K562 (cell line): Measurements from ENCODE around the gene SOCS4. TPM values are rescaled to one million over a fixed set of nuclear protein-coding genes. Genes with fewer than 3 reads are reported as not detected.
A peak's percentile ranks its signal among the peaks of the same experiment; 100 is the strongest.

ENCODE experiments used
- ATAC-seq: fragments of 200-7000 bp; cut with Tn5 transposase; 3 replicates; pipeline ENCODE4 v1.9.1; 2020; ENCODE audit warnings: moderate library complexity
- BruUV-seq: library from RNA; stranded (reverse); fragments of 400-500 nt; replicated peaks from 2 replicates; lab custom pipeline; 2021; lab: Mats Ljungman, UMichigan
- CTCF ChIA-PET: fragments of 300-600 bp; formaldehyde crosslinking; extraction: SDS; loops from one replicate; lab custom pipeline; 2021; ENCODE audit warnings: low intra/inter-chr PET ratio; lab: Yijun Ruan, JAX
- POLR2A ChIA-PET: fragments of 300-600, 350-650 bp; sonication (Branson Sonifier 250); formaldehyde crosslinking; extraction: SDS; loops from one replicate; lab custom pipeline; 2021; ENCODE audit warnings: antibody characterized with exemption, inconsistent platforms; lab: Yijun Ruan, JAX
- DNase-seq, 4 experiments: peaks; one replicate each; pipeline versions ENCODE4 v3.0.0 to v3.0.0-alpha.2; 2011 to 2018; ENCODE audit warnings: low spot score in 3 of 4, mixed read lengths in 3 of 4; ENCODE audit errors: extremely low read depth in 1 of 4
- FAIRE-seq: peaks from 2 replicates; lab custom pipeline; 2011; peaks lifted over from hg19 to GRCh38; lab: Jason Lieb, UNC
- H2AFZ ChIP-seq: 2 replicates; pipeline ENCODE4 v1.6.0; 2011; ENCODE audit warnings: low read depth, low read length, control low read depth, inconsistent platforms
- H3K27ac ChIP-seq: fragments of 200-600 bp; 3 replicates; pipeline ENCODE4 v1.8.0; 2011; ENCODE audit warnings: low read depth, mild to moderate bottlenecking, control low read depth, inconsistent platforms, low read length, moderate library complexity, mixed read lengths; ENCODE audit errors: extremely low read depth
- H3K27me3 ChIP-seq, 2 experiments: fragments of 300-600 bp in 1 of 2; 2 replicates in 1 of 2; 3 replicates in 1 of 2; pipeline versions ENCODE4 v1.6.0 to v1.8.0; 2011; ENCODE audit warnings: inconsistent platforms in 2 of 2, low read length in 2 of 2, mild to moderate bottlenecking in 1 of 2, mixed read lengths in 1 of 2, moderate library complexity in 1 of 2; ENCODE audit not compliant: control insufficient read depth in 2 of 2, insufficient read depth in 2 of 2
- H3K36me3 ChIP-seq: fragments of 300-600 bp; 3 replicates; pipeline ENCODE4 v1.8.0; 2011; ENCODE audit warnings: mild to moderate bottlenecking, low read length, inconsistent platforms; ENCODE audit not compliant: control insufficient read depth, insufficient read depth
- H3K4me1 ChIP-seq, 2 experiments: fragments of 200-600 bp in 1 of 2; replicated peaks in 1 of 2; 2 replicates in 1 of 2; 3 replicates in 1 of 2; pipeline versions ENCODE4 v1.5.1 to v1.8.0; 2011; ENCODE audit warnings: inconsistent platforms in 2 of 2, low read length in 2 of 2, mild to moderate bottlenecking in 1 of 2, mixed read lengths in 1 of 2, moderate library complexity in 1 of 2; ENCODE audit not compliant: control insufficient read depth in 2 of 2, insufficient read depth in 2 of 2
- H3K4me2 ChIP-seq: 2 replicates; pipeline ENCODE4 v1.6.1; 2011; ENCODE audit warnings: low read length, control low read depth, inconsistent platforms, mixed read lengths; ENCODE audit not compliant: insufficient read depth
- H3K4me3 ChIP-seq: fragments of 200-600 bp; sonication (generic), shearing (Covaris generic); 2 replicates; pipeline ENCODE4 v1.5.1; 2016; ENCODE audit warnings: control low read depth, inconsistent platforms
- H3K79me2 ChIP-seq: fragments of 200-600 bp; 3 replicates; pipeline ENCODE4 v1.8.0; 2011; ENCODE audit warnings: low read length, inconsistent platforms; ENCODE audit not compliant: control insufficient read depth, insufficient read depth
- H3K9ac ChIP-seq, 2 experiments: 2 replicates each; pipeline versions ENCODE4 v1.6.0 to v1.6.1; 2011; ENCODE audit warnings: low read depth in 2 of 2, low read length in 2 of 2, control low read depth in 1 of 2, inconsistent platforms in 1 of 2, mild to moderate bottlenecking in 1 of 2, mixed read lengths in 1 of 2; ENCODE audit not compliant: insufficient read depth in 1 of 2
- H3K9me1 ChIP-seq: one replicate; pipeline ENCODE4 v1.6.0; 2011; ENCODE audit warnings: inconsistent platforms, mild to moderate bottlenecking, low read length, moderate library complexity; ENCODE audit not compliant: control insufficient read depth, insufficient read depth
- H3K9me3 ChIP-seq: replicated peaks from 2 replicates; pipeline ENCODE4 v1.5.1; 2011; ENCODE audit warnings: low read depth, low read length, inconsistent platforms; ENCODE audit not compliant: control insufficient read depth, insufficient read depth
- H4K20me1 ChIP-seq: replicated peaks from 2 replicates; pipeline ENCODE4 v1.6.1; 2011; ENCODE audit warnings: low read length, inconsistent platforms, mixed read lengths; ENCODE audit not compliant: control insufficient read depth, insufficient read depth
- CBX1 ChIP-seq: sonication (generic); IDR thresholded peaks from 2 replicates; pipeline ENCODE4 v1.6.1; 2016; ENCODE audit warnings: antibody characterized with exemption, low read depth, mild to moderate bottlenecking
- DNMT1 ChIP-seq: fragments of 450-650 bp; IDR thresholded peaks from 2 replicates; pipeline ENCODE4 v1.6.1; 2016; ENCODE audit warnings: antibody characterized with exemption, mild to moderate bottlenecking
- GATAD2B ChIP-seq: fragments of 450-650 bp; IDR thresholded peaks from 2 replicates; pipeline ENCODE4 v1.6.1; 2017; ENCODE audit warnings: mild to moderate bottlenecking, borderline replicate concordance
- HINFP ChIP-seq: fragments of 450-650 bp; conservative IDR thresholded peaks from 2 replicates; pipeline ENCODE4 v1.6.1; 2016; ENCODE audit warnings: missing genetic modification characterization, low read depth, mild to moderate bottlenecking, control low read depth, missing compliant biosample characterization
- HMGXB4 ChIP-seq: sonication (generic); formaldehyde crosslinking; IDR thresholded peaks from 2 replicates; pipeline ENCODE4 v1.8.1; 2023; ENCODE audit warnings: mild to moderate bottlenecking, missing genetic modification reagents
- PHB ChIP-seq: fragments of 250-450 bp; sonication (Bioruptor Pico); IDR thresholded peaks from 2 replicates; pipeline ENCODE4 v1.5.0; 2021
- PHF8 ChIP-seq: fragments of 200-600 bp; sonication (generic); IDR thresholded peaks from 2 replicates; pipeline ENCODE4 v1.6.1; 2012; ENCODE audit warnings: mixed run types, mild to moderate bottlenecking, inconsistent platforms, low read length, moderate library complexity, borderline replicate concordance
- RFX5 ChIP-seq: IDR thresholded peaks from 2 replicates; pipeline ENCODE4 v1.6.1; 2011; ENCODE audit warnings: low read depth, mild to moderate bottlenecking, improper control_type of control experiment, low read length
- TEAD4 ChIP-seq, 2 experiments: sonication (generic) in 1 of 2; formaldehyde crosslinking in 1 of 2; IDR thresholded peaks; 2 replicates each; pipeline versions ENCODE4 v1.6.1 to v1.8.0; 2012 to 2022; ENCODE audit warnings: borderline replicate concordance in 1 of 2, inconsistent platforms in 1 of 2, low read length in 1 of 2, mild to moderate bottlenecking in 1 of 2, missing genetic modification reagents in 1 of 2
- THRAP3 ChIP-seq: fragments of 450-650 bp; IDR thresholded peaks from 2 replicates; pipeline ENCODE4 v1.6.1; 2016; ENCODE audit warnings: mild to moderate bottlenecking, inconsistent platforms, borderline replicate concordance
- TSHZ1 ChIP-seq: fragments of 250-450 bp; sonication (Bioruptor Pico); IDR thresholded peaks from 2 replicates; pipeline ENCODE4 v1.4.0; 2020; ENCODE audit warnings: mild to moderate bottlenecking, moderate library complexity
- ZNF143 ChIP-seq: sonication (generic); formaldehyde crosslinking; IDR thresholded peaks from 2 replicates; pipeline ENCODE4 v1.9.0; 2022; ENCODE audit warnings: mild to moderate bottlenecking, missing genetic modification reagents
- ZNF41 ChIP-seq: fragments of 250-450 bp; sonication (Bioruptor Pico); conservative IDR thresholded peaks from 2 replicates; pipeline ENCODE4 v1.4.0; 2020; ENCODE audit warnings: mild to moderate bottlenecking
- ZZZ3 ChIP-seq: fragments of 450-650 bp; IDR thresholded peaks from 2 replicates; pipeline ENCODE4 v1.6.1; 2016; ENCODE audit warnings: antibody characterized with exemption, mild to moderate bottlenecking, moderate library complexity
- WGBS: fragments of 100-300 bp; shearing (Covaris generic); methylation state at CpG from one replicate; pipeline ENCODE4 v1.1.6; 2016; ENCODE audit warnings: low coverage, mixed read lengths; ENCODE audit not compliant: insufficient coverage; ENCODE audit errors: missing lambda C conversion rate; 5-methylcytosine and 5-hydroxymethylcytosine counted together
- in situ Hi-C: fragments of 300-500 bp; cut with MboI; formaldehyde crosslinking; loops from 4 replicates; pipeline ENCODE4 v1.15.0; 2018; ENCODE audit warnings: inconsistent platforms, mixed read lengths
- intact Hi-C: fragments of 100-400 bp; cut with micrococcal nuclease; formaldehyde crosslinking; loops from 2 replicates; pipeline ENCODE4 v1.14.2; 2022
- polyA plus RNA-seq, 8 experiments: library from polyadenylated mRNA; depleted of rRNA in 4 of 8; stranded (reverse) in 5 of 8; unstranded in 3 of 8; fragments of >200 nt; fragmentation: Nextera tagmentation in 2 of 8; fragmentation: Illumina TruSeq in 1 of 8; extraction: Ambion mirVana in 2 of 8; extraction: Trizol in 1 of 8; gene quantifications; 2 replicates each; pipeline versions ENCODE4 v1.2.1 to v1.2.3, GENCODE V29; 2011 to 2014; ENCODE audit warnings: inconsistent platforms in 1 of 8, missing spikeins in 1 of 8
- total RNA-seq, 7 experiments: library from RNA; depleted of rRNA in 6 of 7; stranded (reverse); fragments of >200 nt in 6 of 7; fragmentation: Illumina TruSeq in 2 of 7; extraction: Trizol in 2 of 7; gene quantifications; 2 replicates each; pipeline versions ENCODE4 v1.2.1 to v1.2.3, GENCODE V29; 2011 to 2021; ENCODE audit warnings: low replicate concordance in 1 of 7
- TF ChIP-seq, protein P1 (sequence below): fragments of 450-650 bp; IDR thresholded peaks from 2 replicates; pipeline ENCODE4 v1.6.1; 2017; ENCODE audit warnings: mild to moderate bottlenecking, moderate library complexity

Gene SOCS4
- total and polyA plus RNA-seq, 9 of the 15 experiments (the other 6 are each of a cell fraction or from before 2014, with no cell fraction given): 2.6 to 12.7 (median 9.7) TPM

DNA sequence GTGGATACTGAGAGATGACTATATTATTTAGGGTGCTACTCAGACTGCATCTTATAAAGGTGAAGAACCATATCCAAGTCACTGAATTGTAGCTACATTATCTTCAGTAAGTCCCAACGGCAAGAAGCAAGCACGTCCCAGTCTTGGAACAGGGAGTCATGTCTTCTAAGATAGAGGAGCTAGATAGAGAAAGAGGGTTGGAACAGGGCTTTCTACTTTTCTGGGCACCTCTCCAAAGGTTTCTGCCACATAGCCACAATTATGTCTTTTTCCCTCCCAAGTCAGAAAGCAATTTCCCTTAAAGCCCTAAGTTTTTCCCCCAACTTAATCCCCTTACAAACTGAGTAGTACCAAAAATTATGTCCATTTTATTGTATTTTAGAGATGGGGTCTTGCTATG is 46.8 kb downstream of the SOCS4 start:
- intact Hi-C loops (no loop called here), in situ Hi-C loops (no loop called here)
- Histone ChIP-seq H2AFZ (0 out of 2 replicates have a peak overlapping the region, but pooled peaks have one; percentile 58), H3K9me1 (no peaks in the 10 kb centered on the region), H3K79me2 (no peaks in the 10 kb centered on the region), H3K4me3 (no peak overlapping the region), H3K9me3 (no peaks in the 10 kb centered on the region), H3K4me1 (peaks cover 4 to 13% of the 10 kb centered on the region in 2 experiments; a peak in 1 of 5 replicates), H3K36me3 (no peaks in the 10 kb centered on the region), H3K27me3 (no peaks in the 10 kb centered on the region), H3K27ac (no peak overlapping the region), H4K20me1 (no peaks in the 10 kb centered on the region), H3K4me2 (no peak overlapping the region), H3K9ac (no peak overlapping the region)
- ChIA-PET POLR2A (interaction anchor here (0.6 to 1.0 kb wide), 2 partner anchors 11 to 12 kb away, joined by 3 to 4 read pairs; no protein-coding TSS in a partner anchor), CTCF (no interaction called here)
- DNase-seq (no peak), ATAC-seq (peak; percentile 41; the same call in 2 of the 3 replicates), FAIRE-seq (no peak)
- 3% methylated on average over 2 of the region's 2 CpGs for WGBS
- BruUV-seq: no TSS peak
- TF ChIP-seq HMGXB4 (no peak), THRAP3 (no peak), ZZZ3 (no peak), TEAD4 (IDR thresholded peaks at IDR 0.05; ENCODE audit: low read length) (no peak), TEAD4 (CRISPR knock-in tag; IDR thresholded peaks at IDR 0.05; ENCODE audit: borderline replicate concordance) (no peak), GATAD2B (no peak), ZNF143 (CRISPR knock-in tag) (no peak), HINFP (tag) (no peak), DNMT1 (no peak), CBX1 (no peak), PHB (no peak), ZNF41 (CRISPR knock-in tag) (no peak), PHF8 (no peak), TSHZ1 (CRISPR knock-in tag) (no peak), RFX5 (no peak)
- TF ChIP-seq, protein P1, sequence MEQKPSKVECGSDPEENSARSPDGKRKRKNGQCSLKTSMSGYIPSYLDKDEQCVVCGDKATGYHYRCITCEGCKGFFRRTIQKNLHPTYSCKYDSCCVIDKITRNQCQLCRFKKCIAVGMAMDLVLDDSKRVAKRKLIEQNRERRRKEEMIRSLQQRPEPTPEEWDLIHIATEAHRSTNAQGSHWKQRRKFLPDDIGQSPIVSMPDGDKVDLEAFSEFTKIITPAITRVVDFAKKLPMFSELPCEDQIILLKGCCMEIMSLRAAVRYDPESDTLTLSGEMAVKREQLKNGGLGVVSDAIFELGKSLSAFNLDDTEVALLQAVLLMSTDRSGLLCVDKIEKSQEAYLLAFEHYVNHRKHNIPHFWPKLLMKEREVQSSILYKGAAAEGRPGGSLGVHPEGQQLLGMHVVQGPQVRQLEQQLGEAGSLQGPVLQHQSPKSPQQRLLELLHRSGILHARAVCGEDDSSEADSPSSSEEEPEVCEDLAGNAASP: no peak
